ENCODE data around the gene NCOA4. TPM values are rescaled to one million over a fixed set of nuclear protein-coding genes. Genes with fewer than 3 reads are reported as not detected.

NCOA4 gene
- total RNA-seq, 6 experiments from 2014 or later: 130 to 224 (median 201) TPM

- peak overlapping the region in 1 of 3 donors; percentile 33 for H3K27ac ChIP-seq
- TF ChIP-seq CTCF (IDR thresholded peaks at IDR 0.05) (no peak), POLR2A (IDR thresholded peaks at IDR 0.05) (no peak)
- no peaks in the 10 kb centered on the region for H3K27me3 ChIP-seq
- H3K4me1 ChIP-seq: peaks cover 0 to 76% (median 27%) of the 10 kb centered on the region in 4 donors
- H3K36me3 ChIP-seq: no peaks in the 10 kb centered on the region
- intact Hi-C loops (cut with DNase I): no loop called here
- ATAC-seq: no peak
- no peak for DNase-seq
- H3K4me3 ChIP-seq: no peak overlapping the region
- no peaks in the 10 kb centered on the region for H3K9me3 ChIP-seq
These were observed 5.5 kb downstream of the NCOA4 start for GRCh38 chr10:46024948-46025347.

- peak; percentile 13 to 45 (median 40) for TF ChIP-seq CTCF (IDR thresholded peaks at IDR 0.05)
- peak; percentile 94 for TF ChIP-seq POLR2A (IDR thresholded peaks at IDR 0.05)
- H3K9me3 ChIP-seq: no peaks in the 10 kb centered on the region
- ATAC-seq (peak; percentile 88 to 97 (median 92)), DNase-seq (peak; percentile 99)
- 4% methylated on average over 4 of the region's 49 CpGs for WGBS (ENCODE audit: insufficient coverage, low coverage, low lambda C conversion rate, missing lambda C conversion rate)
- H3K4me1 ChIP-seq: peaks cover 0 to 81% (median 37%) of the 10 kb centered on the region in 4 donors
- peak overlapping the region; percentile 58 to 62 (median 59) for H3K4me3 ChIP-seq
- intact Hi-C loops (cut with DNase I): no loop called here
- no peaks in the 10 kb centered on the region for H3K36me3 ChIP-seq
- no peaks in the 10 kb centered on the region for H3K27me3 ChIP-seq
- H3K27ac ChIP-seq: peak overlapping the region; percentile 76 to 93 (median 84)
These were observed 7.3 kb downstream of the NCOA4 start for GRCh38 chr10:46022978-46023702.

GRCh38 chr10:46020344-46020657 is 10.1 kb downstream of the NCOA4 start:
- H3K9me3 ChIP-seq: no peaks in the 10 kb centered on the region

GRCh38 chr10:46019569-46020343 is 10.7 kb downstream of the NCOA4 start:
- WGBS (ENCODE audit: insufficient coverage, low coverage, low lambda C conversion rate, missing lambda C conversion rate): 8% methylated on average over 7 of the region's 7 CpGs
- intact Hi-C loops (cut with DNase I): no loop called here
- peaks cover 0 to 78% (median 30%) of the 10 kb centered on the region in 4 donors for H3K4me1 ChIP-seq
- no peak for TF ChIP-seq CTCF (IDR thresholded peaks at IDR 0.05)
- TF ChIP-seq POLR2A (IDR thresholded peaks at IDR 0.05): no peak
- H3K4me3 ChIP-seq: peak overlapping the region in 2 of 3 donors; percentile 0 to 62
- peaks cover 0 to 12% (median 5%) of the 10 kb centered on the region in 4 donors for H3K36me3 ChIP-seq
- peak overlapping the region; percentile 47 to 93 (median 55) for H3K27ac ChIP-seq
- no peaks in the 10 kb centered on the region for H3K27me3 ChIP-seq
- H3K9me3 ChIP-seq: no peaks in the 10 kb centered on the region
- peak; percentile 20 to 43 (median 36) for ATAC-seq
- DNase-seq: peak; percentile 30 to 69 (median 68)

More at GRCh38 chr10:46020344-46020657, 10.1 kb downstream of the NCOA4 start:
- DNase-seq (no peak), ATAC-seq (no peak)
- H3K36me3 ChIP-seq: peaks cover 0 to 12% (median 5%) of the 10 kb centered on the region in 4 donors
- peaks cover 0 to 79% (median 31%) of the 10 kb centered on the region in 4 donors for H3K4me1 ChIP-seq
- intact Hi-C loops (cut with DNase I): no loop called here
- H3K27ac ChIP-seq: peak overlapping the region; percentile 47 to 93 (median 55)
- H3K27me3 ChIP-seq: no peaks in the 10 kb centered on the region
- 22% methylated on average over 3 of the region's 3 CpGs for WGBS (ENCODE audit: insufficient coverage, low coverage, low lambda C conversion rate, missing lambda C conversion rate)
- TF ChIP-seq CTCF (IDR thresholded peaks at IDR 0.05) (no peak), POLR2A (IDR thresholded peaks at IDR 0.05) (no peak)
- peak overlapping the region in 1 of 3 donors; percentile 62 for H3K4me3 ChIP-seq

Data from right lobe of liver (tissue), 6 donors.